ENCODE measurements around the gene SLC7A9.
"Not testable (repeated sequence)": the region's sequence is repeated elsewhere in the genome, so short reads cannot be mapped to it uniquely, and the experiment has no call there.

- not testable (repeated sequence) for TF ChIP-seq EZH2 (IDR thresholded peaks at IDR 0.05; ENCODE audit: borderline replicate concordance, low read length); CTCF (IDR thresholded peaks at IDR 0.05; ENCODE audit: low read length)
These were observed 87.5 kb downstream of the SLC7A9 start for GRCh38 chr19:32782089-32782488.

All from OCI-LY1 (cell line).